Inferior parietal cortex (tissue), 1 donor: ENCODE measurements around the gene TTC39B.
"Not testable (repeated sequence)": the region's sequence is repeated elsewhere in the genome, so short reads cannot be mapped to it uniquely, and the experiment has no call there.

Source experiments
- DNase-seq: peaks from one replicate; pipeline ENCODE4 v3.0.0-alpha.2; 2016; ENCODE audit errors: extremely low spot score

The TTC39B gene

DNA sequence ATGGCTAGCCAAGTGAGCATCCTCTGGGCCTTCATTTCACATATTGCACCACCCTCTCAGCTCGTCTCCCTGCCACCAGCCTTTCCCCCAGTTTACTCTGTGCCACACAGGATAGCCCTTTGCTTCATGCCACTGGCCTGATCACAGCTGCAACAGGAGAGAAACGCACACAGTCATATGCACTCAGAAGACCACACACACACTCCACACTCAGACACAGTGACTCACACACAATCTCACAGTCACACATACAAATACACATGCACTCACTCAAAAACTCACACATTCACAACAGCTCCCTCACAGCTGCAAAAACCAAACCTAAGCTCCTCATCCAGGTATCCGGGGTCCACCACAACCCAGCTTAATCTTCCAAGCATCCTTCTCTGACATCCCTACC, 38.7 kb downstream of the TTC39B start:
- DNase-seq = no peak

DNA sequence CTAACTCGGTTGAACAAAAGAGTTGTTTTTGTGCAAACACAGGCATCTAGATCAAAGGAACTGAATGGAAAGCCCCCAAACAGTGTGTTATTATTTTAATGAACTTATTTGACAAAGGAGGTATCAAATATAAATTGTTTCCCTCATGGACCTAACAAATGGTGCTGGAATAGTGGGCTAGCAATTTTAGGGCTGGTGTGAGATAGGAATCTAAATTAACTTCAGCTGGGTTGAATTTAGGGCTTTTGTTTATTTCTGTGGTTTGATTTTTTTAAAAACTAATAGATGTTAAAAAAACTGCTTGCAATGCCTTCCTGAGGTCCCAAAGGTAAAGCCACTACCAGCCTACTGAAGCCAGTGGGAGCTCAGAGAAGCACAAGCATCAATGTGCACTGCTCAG, 42.1 kb downstream of the TTC39B start:
- DNase-seq = no peak

DNA sequence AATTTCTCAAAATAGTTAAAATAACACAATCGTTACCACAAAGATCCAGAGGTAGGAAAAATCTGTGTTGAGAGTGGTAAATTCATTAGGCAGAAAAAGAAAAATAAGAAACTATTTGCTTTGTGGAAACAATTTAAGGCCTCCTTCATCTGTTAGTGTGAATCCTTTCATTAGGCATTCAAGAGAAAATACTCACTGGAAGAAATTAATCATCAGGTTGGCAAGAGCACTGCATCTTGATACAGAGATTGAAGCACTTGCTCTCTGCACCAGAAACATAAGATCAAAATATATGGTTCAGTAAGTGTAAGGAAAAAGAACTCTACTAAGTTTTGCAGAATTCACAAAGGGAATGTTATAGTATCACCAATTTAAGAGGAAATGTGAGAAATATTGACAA, 44.4 kb downstream of the TTC39B start:
- DNase-seq = no peak

DNA sequence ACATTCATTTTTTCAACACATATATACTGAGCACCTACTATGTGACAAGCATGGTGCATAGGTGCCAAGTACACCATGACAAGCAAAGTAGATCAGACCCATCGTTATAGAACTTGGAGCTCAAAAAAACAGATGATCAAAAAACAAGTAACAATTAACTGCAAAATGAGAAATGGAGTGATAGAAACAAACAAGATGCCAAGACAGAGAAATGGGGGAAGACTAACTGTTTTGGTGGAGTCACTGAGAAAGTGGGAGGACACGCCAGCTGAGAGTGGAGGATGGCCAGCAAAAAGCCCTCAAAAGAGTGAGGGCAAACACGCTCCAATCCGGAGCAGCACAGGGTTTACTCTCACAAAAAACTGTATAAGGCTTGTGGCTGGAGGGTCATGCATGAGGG, 50.6 kb downstream of the TTC39B start:
- DNase-seq = no peak

DNA sequence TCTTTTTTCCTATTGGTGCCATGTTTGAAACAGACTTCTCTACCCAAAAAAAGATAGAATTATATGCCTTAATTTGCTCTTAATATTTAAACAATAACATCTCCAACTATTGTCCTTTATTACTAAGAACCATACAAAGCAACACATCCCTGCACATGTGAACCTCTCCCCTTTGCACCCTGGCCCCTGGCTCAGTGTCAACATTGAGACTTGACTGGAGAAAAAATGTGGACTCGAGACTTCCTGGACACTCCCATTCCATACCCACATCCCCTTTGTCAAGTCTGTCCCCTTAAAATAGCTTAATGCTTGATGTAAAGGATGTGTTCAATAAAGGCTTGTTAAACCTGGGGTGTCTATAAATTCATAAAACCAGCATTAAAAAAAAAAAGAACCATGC, 53.2 kb downstream of the TTC39B start:
- DNase-seq = no peak

DNA sequence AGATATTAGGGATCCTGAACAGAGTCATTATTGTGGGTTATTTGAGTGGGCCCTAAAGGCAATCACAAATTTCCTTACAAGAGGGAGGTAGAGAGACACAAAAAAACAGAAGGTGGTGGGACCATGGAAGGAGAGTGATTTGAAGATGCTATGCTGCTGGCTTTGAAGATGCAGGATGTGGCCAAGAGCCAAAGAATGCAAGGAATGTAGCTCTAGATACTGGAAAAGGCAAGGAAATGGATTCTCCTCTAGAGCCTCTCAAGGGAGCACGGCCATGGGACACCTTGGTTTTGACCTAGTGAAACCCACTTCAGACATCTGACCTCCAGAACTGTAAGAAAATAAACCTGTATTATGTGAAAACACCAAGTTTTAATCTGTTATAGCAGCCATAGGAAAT, 53.8 kb downstream of the TTC39B start:
- DNase-seq = no peak

DNA sequence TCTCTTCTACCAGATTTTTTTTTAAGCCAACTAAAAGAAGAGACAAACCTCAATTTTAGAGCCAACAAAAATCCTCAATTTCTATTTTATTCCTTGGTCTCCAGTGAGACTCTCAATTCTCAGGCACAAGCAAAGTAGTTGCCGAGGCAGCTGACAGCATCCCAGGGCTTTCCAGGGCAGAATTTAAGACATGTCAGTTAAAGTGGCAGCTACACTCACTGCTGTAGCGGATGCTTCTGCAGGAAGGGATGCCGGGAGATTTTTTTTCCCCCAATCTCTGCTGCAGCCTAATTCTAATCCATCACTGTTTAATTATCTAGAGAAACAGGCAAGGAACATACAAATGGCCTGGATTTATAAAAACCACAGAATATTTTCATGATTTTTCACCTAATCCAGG, 57.0 kb downstream of the TTC39B start:
- peak; percentile 44 for DNase-seq

DNA sequence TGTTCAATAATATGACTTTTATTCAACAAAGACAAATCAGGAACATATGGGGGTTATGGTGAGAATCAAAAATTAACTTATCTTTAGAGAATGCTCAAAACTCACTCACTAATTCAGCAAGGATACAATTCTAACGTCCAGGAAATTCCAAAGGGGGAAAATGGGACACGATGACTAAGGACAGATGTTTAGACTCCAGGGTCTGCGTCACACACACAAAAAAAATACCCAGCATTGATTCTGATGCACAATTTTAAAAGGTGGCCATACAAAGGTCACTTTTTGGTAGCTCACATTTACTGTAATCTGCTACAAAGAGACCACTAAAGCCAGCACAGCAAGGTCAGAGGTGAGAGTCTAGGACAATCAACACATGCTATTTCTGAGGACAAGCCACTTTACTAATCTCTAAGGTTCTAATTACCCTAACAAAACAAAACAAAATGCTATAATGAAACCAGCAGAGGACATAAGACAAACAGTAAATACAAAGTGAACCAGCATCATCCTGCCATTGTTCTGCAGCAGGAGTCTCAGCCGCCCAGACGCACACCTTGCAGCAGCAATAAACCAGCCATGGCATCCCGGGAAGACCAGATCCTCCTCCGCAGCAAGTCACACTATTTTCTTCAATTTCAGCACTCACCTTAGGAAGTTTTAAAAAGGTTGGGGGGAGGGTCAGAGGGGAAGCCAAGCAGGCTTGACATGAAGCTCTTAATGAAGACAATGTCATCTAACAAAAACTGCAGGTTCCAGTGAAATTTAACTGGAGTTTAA, 57.8 kb downstream of the TTC39B start:
- DNase-seq = no peak

DNA sequence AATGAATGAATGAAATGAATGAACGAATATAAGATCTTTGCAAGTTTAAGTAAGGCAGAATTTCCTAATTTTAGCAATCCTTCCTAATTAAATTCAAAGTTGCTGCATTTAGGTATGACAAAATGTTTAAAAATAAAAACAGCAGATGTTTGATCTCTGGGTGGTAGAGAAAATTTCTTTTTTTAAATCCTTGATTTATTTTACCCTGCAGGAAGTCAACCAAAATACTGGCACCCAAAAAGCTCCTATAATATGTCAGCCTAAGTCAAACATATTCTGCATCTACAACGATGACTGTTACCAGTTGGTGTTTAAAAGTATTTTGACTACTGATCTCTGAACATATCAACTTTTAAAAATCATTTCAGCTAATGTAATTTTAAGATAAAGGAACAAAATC, 58.4 kb downstream of the TTC39B start:
- no peak for DNase-seq

DNA sequence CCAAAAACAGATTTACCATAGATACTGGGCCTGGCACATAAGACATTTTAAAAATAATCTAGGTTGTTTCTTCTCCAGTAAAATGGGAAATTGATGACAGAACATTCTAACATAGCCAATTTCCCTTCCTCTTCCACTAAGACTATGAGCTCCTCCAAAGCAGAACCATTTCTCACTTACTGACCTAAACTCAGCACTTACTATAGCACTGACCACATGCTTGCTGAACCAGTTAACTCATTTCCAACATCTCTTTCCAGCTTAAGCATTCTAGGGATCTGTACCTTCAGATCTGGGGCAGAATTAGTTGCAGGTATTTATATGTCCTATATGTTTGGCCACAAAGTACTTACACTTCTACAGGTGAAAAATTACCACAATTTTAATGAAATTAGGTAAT, 58.9 kb downstream of the TTC39B start:
- DNase-seq = no peak

DNA sequence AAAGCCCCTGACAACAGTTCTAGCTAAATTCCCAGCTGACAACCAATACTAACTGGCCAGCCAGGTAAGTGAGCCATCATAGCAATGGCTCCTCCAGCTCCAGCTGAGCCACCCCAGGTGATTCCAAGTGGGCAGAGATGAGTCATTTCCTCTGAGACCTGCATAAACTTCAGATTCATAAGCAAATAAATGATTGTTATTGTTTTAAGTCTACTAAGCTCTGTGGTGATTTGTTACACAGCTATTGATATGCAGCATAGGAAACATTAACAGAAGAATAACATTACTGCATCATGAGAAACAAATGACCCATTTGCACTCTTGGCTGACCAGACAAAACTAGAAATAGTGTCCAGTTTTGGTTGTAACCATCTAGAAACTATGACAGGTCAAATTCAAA, 60.3 kb downstream of the TTC39B start:
- DNase-seq = no peak

DNA sequence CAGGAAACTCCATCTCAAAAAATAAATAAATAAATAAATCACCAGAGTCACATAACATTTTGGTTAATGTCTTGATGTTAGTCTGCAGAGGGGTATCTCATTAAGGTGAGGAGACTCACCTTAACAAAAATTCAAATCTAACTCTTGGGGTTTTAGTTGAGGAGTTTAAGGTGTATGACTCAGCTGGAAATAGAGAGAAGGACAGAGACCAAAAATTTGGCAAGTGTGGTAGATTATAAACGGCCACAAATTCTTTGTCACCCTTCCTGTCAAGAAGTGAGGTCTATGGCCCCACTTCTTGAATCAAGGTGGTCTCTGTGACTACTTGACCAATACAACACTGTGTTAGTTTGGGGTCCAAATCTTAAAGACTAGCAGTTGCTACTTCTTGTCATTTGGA, 60.8 kb downstream of the TTC39B start:
- DNase-seq = no peak

DNA sequence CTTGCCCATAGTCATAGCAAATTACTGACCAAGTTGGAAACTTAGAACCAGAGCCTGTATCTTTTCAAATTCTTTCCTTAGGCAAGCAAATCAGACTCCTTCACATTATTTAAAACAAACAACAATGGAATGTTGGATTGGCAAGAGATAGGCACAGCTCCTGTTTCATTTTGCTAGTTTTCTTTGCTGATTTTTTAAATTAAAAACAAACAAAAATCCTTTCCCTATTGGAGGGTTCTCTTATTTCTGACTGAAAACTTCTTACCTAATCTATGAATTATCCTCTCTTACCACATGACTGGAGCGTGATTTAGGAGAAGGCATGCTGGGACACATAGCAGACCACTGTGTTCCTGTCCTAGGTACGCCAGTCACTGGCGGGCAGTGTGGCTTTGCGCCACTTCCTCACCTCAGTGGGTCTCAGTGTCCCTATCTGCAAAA, 63.0 kb downstream of the TTC39B start:
- DNase-seq = no peak

DNA sequence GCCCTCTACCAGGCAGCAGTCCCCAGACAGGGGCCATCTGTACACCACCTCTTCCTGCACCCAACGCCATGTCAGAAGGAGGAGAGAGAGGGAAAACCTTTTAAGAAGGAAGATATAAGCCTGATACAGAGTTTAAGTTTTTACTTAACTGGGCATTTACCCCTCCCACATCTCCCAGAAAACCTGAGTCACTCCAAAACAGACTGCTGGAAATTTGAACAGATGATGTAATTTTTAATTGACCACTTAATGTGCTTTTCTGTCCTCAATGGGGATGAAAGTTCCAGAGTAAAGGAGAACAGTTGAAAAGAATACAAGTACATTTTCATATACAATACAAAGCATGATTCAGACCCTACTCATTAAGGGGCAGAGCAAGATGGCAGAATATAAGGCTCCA, 63.9 kb downstream of the TTC39B start:
- no peak for DNase-seq

DNA sequence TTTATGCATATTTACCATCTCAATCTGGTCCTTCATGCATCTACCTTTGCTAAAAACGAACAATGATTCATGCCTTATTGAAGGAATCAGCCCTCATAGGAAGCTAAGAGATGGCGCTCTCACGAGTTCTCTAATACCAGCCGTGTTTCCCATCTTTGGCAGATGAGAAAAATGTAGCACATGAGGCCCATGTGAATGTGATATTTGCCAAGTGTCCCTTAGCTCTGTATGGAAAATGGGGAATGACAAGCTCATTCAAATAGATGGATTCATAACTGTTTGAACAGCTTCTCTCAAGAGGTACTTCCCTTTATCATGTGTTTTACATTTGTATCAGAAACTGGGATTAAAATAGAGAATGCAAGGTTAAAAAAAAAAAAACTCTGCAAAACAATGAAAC, 66.1 kb downstream of the TTC39B start:
- DNase-seq = no peak

DNA sequence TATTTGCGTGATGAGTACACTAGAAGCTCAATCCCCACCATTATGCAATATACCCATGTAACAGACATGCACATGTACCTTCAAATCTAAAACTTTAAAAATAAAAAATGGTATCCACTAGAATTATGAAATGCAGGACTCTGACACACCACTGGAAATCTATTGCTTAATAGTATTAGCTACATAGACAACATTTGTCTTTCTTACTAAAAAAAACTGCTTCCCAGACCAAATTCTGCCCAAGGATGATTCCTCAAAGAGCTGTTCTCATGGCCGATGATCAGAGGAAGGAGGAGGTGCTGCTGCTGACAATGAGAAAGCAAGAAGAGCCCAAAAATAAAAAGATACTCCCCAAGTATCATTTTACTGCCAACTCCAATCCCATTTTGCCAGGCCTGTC, 67.2 kb downstream of the TTC39B start:
- DNase-seq = no peak

DNA sequence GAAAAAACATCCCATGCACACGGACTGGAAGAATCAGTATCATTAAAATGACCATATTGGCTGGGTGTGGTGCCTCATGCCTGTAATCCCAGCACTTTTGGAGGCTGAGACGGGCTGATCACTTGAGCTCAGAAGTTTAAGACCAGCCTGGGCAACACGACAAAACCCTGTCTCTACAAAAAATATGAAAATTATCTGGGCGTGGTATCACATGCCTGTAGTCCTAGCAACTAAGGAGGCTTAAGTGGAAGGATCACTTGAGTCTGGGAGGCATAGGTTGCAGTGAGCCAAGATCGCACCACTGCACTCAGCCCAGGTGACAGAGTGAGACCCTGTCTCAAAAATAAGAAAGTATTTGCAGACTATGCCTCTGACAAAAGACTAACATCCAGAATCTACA, 68.4 kb downstream of the TTC39B start:
- DNase-seq = no peak

DNA sequence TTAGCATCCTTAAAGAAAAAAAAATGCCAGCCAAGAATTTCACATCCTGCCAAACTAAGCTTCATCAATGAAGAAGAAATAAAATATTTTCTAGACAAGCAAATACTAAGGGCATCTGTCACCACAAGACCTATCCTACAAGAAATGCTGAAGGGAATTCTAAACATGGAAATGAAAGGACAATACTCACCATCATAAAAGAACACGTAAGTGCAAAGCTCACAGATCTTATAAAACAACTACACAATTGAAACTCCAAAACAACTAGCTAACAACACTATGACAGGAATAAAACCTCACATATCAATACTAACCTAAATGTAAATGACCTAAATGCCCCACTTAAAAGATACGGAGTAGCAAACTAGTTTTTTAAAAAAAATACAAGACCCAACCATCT, 71.4 kb downstream of the TTC39B start:
- DNase-seq = no peak

DNA sequence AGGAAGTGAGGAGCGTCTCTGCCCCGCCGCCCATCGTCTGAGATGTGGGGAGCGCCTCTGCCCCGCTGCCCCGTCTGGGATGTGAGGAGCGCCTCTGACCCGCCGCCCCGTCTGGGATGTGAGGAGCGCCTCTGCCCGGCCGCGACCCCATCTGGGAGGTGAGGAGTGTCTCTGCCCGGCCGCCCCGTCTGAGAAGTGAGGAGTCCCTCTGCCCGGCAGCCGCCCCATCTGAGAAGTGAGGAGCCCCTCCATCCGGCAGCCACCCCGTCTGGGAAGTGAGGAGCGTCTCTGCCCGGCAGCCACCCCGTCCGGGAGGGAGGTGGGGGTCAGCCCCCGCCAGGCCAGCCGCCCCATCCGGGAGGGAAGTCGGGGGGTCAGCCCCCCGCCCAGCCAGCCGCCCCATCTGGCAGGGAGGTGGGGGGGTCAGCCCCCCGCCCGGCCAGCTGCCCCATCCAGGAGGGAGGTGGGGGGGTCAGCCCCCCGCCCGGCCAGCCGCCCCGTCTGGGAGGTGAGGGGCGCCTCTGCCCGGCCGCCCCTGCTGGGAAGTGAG, 73.0 kb downstream of the TTC39B start:
- not testable (repeated sequence) for DNase-seq

DNA sequence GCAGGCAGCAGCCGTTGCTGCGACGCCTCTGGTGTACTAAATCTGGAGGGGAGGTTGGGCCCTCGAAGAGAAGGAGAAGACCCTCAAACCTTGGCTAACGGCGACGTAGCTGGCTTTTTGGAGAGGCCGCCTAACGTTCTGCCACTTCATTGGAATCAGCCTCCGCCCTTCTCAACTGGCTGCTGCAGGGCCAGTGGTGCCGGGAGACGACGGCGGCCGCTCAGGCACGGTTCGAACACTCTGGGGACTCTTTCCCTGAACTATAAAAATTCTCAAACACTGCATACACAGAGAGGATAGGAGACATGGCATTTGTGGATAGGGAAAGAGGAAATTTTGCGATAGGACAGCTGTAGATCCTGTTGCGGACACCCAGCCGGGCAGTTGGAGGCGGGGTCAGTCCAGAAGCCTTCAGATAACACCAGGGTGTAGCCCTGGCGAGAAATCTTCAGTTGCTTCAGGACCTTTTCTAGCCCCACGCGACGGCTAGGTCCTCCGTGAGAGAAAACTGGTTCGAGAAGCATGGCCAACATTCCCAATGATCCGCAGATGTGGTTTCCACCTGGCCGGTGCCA, 74.2 kb downstream of the TTC39B start:
- not testable (repeated sequence) for DNase-seq

DNA sequence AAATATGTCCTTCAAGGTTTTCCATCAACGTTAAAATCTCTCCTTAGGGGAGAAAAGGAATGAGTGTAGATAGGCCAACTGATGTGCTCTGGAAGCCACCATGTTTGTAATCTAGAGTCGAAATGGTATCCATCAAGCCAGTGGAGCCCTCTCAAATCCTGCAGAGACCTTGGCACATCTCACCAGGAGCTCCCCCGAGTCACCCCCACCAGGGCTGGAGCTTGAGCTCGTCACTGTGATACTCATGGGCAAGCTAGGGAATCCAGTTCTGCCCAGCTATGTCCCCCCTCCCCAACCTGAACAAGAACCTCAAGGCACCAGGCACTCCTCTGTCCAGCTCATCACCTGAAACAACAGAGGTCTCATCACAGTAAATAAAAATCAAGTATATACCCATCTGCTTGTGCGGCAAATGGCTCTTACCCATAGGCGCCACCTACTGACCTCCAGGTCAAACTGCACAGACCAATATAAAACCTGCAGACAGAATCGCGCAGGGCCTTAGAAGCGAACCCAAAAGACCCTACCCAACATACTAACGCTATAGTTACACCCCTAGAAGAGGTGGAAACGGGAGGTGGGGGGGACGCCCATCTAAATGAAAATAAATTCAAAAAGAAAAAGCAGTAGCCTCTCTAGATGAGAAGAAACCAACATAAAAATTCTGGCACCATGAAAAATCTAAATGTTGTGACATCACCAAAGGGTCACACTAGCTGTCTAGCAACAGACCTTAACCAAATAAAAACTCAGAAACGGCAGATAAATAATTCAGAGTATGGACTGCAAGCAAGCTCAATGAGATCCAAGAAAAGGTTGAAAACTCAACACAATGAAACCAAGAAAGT, 75.0 kb downstream of the TTC39B start:
- no peak for DNase-seq

DNA sequence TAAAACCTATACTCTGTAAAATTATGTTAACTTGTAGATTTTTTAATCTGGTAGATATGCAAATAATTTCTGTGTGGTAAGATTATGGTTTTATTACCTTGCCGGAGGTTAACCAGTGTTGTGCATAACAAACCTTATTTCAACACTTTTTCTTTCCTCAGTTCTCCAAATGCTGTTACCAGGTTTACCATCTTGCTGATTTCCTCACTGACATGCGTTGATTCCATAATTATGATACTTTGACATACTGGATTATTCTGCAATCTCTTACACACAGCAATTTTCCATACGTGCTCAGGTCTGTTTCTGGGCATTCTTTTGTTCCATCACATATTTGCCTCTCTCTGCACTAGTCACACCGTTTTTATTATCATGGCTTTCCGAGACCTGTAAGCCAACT, 77.6 kb downstream of the TTC39B start:
- no peak for DNase-seq

DNA sequence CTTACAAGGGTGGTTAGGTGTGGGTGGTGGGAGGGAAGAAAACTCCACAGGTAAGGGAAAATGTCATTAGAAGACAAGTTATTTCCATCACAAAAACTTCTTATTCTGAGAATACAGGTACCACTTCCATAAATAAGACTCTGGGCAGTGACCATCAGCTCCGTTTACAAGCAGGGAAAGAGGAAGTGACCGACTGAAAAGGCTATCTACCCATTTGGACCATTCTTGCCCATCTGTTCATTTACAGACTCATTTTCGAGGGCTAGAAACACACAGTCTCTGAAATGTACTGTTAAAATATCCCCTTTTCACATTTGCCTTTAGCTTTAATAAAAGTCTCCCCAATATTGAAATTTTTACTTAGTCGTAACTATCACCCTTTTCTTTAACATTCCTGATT, 79.5 kb downstream of the TTC39B start:
- no peak for DNase-seq
